Type B pancreatic cell (in vitro differentiated cells): ENCODE results near the gene IL16. TPM values are rescaled to one million over a fixed set of nuclear protein-coding genes. Genes with fewer than 3 reads are reported as not detected.

Source experiments
- DNase-seq: peaks from one replicate; pipeline ENCODE4 v3.0.0; 2021; ENCODE audit warnings: mixed read lengths; ENCODE audit not compliant: unreplicated experiment; ENCODE audit errors: extremely low spot score
- H3K27ac Mint-ChIP-seq: 2 replicates; pipeline ENCODE4 v1.8.0; 2021; ENCODE audit warnings: mild to moderate bottlenecking, mixed read lengths
- H3K27me3 Mint-ChIP-seq: 2 replicates; pipeline ENCODE4 v1.8.0; 2021; ENCODE audit warnings: mixed read lengths
- H3K36me3 Mint-ChIP-seq: 2 replicates; pipeline ENCODE4 v1.8.0; 2021; ENCODE audit warnings: mixed read lengths
- H3K4me1 Mint-ChIP-seq: one replicate; pipeline ENCODE4 v1.8.0; 2021; ENCODE audit warnings: mixed read lengths; ENCODE audit not compliant: unreplicated experiment
- H3K4me3 Mint-ChIP-seq: 2 replicates; pipeline ENCODE4 v1.8.0; 2021; ENCODE audit warnings: mild to moderate bottlenecking, mixed read lengths
- H3K9me3 Mint-ChIP-seq: 2 replicates; pipeline ENCODE4 v1.8.0; 2021; ENCODE audit warnings: mixed read lengths
- total RNA-seq: library from RNA; stranded (reverse); gene quantifications from 2 replicates; pipeline ENCODE4 v1.2.1, GENCODE V29; 2021; ENCODE audit warnings: low replicate concordance
- TF ChIP-seq, protein P1 (sequence below): fragments of 200-600 bp; sonication (generic); conservative IDR thresholded peaks from 2 replicates; pipeline ENCODE4 v1.5.0; 2021; ENCODE audit warnings: antibody characterized with exemption, mild to moderate bottlenecking

Gene IL16
- total RNA-seq, 1 donor from 2014 or later = 0.14 TPM

DNA sequence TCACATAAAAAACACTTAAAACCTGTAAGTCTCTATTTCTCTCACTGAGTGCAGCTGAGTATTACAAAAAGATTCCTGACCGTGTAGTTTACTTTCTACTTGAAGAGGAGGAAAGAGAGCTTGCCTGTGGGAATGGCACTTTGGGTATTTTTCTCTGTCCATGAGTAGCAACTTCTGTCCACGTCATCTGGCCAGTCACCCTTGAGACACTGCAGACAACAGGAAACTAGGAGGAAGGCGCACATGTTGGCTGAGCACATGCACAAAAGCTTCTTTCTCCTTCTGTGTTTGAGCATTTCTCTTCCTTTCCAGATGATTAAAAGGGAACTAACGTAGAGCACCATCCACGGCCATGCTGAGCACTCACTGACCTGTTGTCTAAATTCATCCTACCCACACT is 107.5 kb downstream of the IL16 start:
- H3K4me1 Mint-ChIP-seq = peaks cover 15% of the 10 kb centered on the region
- H3K36me3 Mint-ChIP-seq = no peaks in the 10 kb centered on the region
- H3K4me3 Mint-ChIP-seq = no peak overlapping the region
- TF ChIP-seq, protein P1, sequence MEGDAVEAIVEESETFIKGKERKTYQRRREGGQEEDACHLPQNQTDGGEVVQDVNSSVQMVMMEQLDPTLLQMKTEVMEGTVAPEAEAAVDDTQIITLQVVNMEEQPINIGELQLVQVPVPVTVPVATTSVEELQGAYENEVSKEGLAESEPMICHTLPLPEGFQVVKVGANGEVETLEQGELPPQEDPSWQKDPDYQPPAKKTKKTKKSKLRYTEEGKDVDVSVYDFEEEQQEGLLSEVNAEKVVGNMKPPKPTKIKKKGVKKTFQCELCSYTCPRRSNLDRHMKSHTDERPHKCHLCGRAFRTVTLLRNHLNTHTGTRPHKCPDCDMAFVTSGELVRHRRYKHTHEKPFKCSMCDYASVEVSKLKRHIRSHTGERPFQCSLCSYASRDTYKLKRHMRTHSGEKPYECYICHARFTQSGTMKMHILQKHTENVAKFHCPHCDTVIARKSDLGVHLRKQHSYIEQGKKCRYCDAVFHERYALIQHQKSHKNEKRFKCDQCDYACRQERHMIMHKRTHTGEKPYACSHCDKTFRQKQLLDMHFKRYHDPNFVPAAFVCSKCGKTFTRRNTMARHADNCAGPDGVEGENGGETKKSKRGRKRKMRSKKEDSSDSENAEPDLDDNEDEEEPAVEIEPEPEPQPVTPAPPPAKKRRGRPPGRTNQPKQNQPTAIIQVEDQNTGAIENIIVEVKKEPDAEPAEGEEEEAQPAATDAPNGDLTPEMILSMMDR = no peak
- peak overlapping the region; percentile 70 for H3K27ac Mint-ChIP-seq
- H3K9me3 Mint-ChIP-seq = no peaks in the 10 kb centered on the region
- DNase-seq = no peak
- H3K27me3 Mint-ChIP-seq = no peaks in the 10 kb centered on the region

DNA sequence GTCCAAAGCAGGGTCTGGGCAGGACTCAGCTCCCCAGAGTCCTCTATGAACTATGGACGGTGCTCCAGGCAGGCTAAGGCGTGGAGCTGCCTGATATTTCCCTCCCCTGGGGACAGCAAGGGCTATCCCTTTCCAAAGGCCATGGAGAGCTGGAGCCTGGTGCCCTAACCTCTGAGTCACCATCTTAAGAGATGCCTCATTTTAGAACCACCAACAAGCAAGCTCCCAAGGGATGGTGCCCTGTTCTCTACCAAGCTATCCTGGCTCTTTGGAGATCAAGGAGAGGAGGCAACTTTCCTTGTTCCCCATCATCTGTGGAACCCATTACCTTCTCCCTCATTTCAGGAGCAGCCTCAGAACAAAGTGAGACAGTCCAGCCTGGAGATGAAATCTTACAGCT is 111.6 kb downstream of the IL16 start:
- no peak for DNase-seq
- H3K9me3 Mint-ChIP-seq = no peaks in the 10 kb centered on the region
- H3K4me1 Mint-ChIP-seq = peaks cover 14% of the 10 kb centered on the region
- H3K36me3 Mint-ChIP-seq = peaks cover 11% of the 10 kb centered on the region
- no peak overlapping the region for H3K4me3 Mint-ChIP-seq
- TF ChIP-seq, protein P1 = no peak
- H3K27me3 Mint-ChIP-seq = no peaks in the 10 kb centered on the region
- no peak overlapping the region for H3K27ac Mint-ChIP-seq

DNA sequence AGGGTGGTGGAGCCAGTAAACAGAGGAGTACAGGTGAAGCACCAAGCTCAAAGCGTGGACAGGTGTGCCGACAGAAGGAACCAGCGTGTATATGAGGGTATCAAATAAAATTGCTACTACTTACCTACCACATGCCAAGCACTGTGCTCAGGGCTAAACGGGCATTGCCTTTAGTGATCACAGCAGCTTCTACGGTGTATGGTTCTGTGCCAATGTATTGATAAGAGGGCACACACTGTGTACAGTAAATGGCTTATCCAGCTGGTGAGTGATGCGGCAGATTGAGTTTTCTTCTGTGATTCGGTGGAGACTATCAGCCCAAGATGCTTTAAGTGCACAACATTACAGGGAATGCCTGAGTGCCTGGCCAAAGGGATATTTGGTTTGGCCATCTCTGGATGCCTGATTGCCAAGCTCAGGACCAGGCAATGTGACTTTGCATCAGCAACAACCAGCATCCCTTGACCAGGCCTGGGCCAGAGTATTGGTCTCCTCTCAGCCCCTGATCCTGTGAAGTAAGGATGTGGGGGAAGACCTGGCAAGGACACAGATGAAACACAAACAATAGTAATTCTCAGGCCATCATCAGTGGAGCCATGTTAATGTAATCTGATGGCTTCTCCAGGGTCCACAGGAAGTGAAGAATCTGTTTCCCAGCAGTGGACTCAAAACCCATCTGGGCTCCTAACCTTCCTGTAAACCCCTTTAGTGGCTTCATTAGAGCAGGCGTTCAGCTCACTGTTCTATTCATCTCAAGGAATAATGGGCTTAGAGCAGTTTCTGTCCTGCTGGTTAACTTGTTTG is 113.2 kb downstream of the IL16 start:
- Mint-ChIP-seq H3K27me3 (no peaks in the 10 kb centered on the region), H3K9me3 (no peaks in the 10 kb centered on the region), H3K36me3 (peaks cover 11% of the 10 kb centered on the region), H3K4me3 (no peak overlapping the region), H3K4me1 (no peaks in the 10 kb centered on the region), H3K27ac (no peak overlapping the region)
- TF ChIP-seq, protein P1 = no peak
- DNase-seq = no peak

DNA sequence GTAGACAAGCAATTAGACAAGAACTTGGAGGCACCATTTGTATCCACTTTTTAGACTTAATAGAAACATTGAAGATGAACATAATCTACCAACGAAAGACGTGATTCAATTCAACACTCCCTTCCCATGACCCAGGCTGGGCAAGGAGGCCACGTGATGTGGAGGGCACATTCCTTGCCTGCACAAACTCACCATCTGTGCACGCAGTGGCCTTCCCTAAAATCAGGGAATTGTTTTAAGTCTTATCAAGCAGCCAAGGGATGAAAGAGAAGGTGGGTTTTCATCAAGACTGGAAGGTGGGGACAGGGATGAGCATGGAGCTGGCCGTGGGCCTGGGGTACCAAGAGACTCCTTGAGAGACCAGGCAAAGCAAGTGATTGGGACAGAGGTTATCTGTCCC is 113.8 kb downstream of the IL16 start:
- TF ChIP-seq, protein P1 = no peak
- no peak for DNase-seq
- H3K27ac Mint-ChIP-seq = no peak overlapping the region
- no peaks in the 10 kb centered on the region for H3K4me1 Mint-ChIP-seq
- H3K4me3 Mint-ChIP-seq = no peak overlapping the region
- no peaks in the 10 kb centered on the region for H3K9me3 Mint-ChIP-seq
- H3K27me3 Mint-ChIP-seq = no peaks in the 10 kb centered on the region
- peaks cover 11% of the 10 kb centered on the region for H3K36me3 Mint-ChIP-seq

DNA sequence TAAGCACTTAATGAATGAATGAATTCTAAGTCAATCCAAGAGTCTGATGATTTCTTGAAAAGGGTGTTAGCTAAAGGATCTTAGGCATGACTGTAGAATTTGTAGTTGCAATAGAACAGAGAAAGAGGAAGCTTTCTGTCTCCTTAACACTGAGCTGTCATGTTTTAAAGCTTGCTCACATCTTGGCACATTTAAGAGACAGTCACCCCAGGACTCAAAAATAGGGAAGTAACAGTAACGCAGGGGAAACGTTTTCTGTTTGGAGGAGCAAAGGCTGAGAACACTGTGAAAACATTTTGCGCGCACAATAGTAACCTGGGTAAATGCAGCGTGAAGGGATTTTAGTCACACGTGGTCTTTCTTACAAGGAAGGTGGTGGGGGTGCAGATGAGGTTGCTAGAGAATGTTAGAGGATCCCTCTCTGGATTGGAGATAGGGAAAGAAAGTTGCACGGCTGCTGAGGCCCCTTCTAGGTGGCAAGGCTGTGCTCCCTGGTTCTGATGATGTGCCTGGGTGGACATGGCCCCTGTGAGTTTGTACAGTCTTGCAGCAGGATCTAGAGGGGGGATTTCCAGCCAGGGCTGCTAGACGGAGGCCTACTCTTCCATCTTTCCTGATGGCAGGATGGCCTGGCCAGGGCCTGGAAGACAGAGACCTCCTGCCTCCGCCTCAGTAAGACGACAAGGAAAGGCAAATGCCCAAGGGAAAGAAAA is 115.2 kb downstream of the IL16 start:
- no peaks in the 10 kb centered on the region for H3K9me3 Mint-ChIP-seq
- H3K27ac Mint-ChIP-seq = no peak overlapping the region
- no peaks in the 10 kb centered on the region for H3K4me1 Mint-ChIP-seq
- DNase-seq = no peak
- H3K36me3 Mint-ChIP-seq = peaks cover 16% of the 10 kb centered on the region
- H3K27me3 Mint-ChIP-seq = no peaks in the 10 kb centered on the region
- TF ChIP-seq, protein P1 = no peak
- no peak overlapping the region for H3K4me3 Mint-ChIP-seq
